GM21737 (cell line): ENCODE measurements around the gene C3orf18.

Experiments used
- ATAC-seq: cut with Tn5 transposase; IDR thresholded peaks from one replicate; pipeline ENCODE4 v1.9.1; 2021; ENCODE audit warnings: mild to moderate bottlenecking, moderate library complexity; ENCODE audit not compliant: unreplicated experiment

C3orf18 gene

GRCh38 chr3:50567386-50568167 is at the start of gene C3orf18:
C3orf18 (minus strand) TSS chr3:50567747; CDS start chr3:50565699, 2,048 bp downstream.
- peak; percentile 74 for ATAC-seq

- ATAC-seq = peak; percentile 61
These were observed 49.2 kb upstream of the C3orf18 start for GRCh38 chr3:50616770-50617095.

GRCh38 chr3:50616003-50616769 is 48.6 kb upstream of the C3orf18 start:
- peak; percentile 24 for ATAC-seq

- no peak for ATAC-seq
These were observed 47.6 kb upstream of the C3orf18 start for GRCh38 chr3:50615190-50615589.

- ATAC-seq = no peak
These were observed 45.7 kb upstream of the C3orf18 start for GRCh38 chr3:50612970-50613846.

GRCh38 chr3:50612234-50612882 is 44.8 kb upstream of the C3orf18 start:
- no peak for ATAC-seq

- ATAC-seq = peak; percentile 57
These were observed 44.1 kb upstream of the C3orf18 start, which contains the start of gene CISH for GRCh38 chr3:50611464-50612233. CISH (minus strand) TSS chr3:50611774; CDS start chr3:50611650, 124 bp downstream.

GRCh38 chr3:50610992-50611463 is 43.5 kb upstream of the C3orf18 start:
- ATAC-seq = no peak

- no peak for ATAC-seq
These were observed 42.8 kb upstream of the C3orf18 start for GRCh38 chr3:50610181-50610971.

GRCh38 chr3:50609763-50610085 is 42.2 kb upstream of the C3orf18 start:
- ATAC-seq = no peak

- no peak for ATAC-seq
These were observed 41.7 kb upstream of the C3orf18 start for GRCh38 chr3:50609071-50609762.

- ATAC-seq = no peak
These were observed 40.7 kb upstream of the C3orf18 start for GRCh38 chr3:50608278-50608677.

GRCh38 chr3:50607271-50608091 is 39.9 kb upstream of the C3orf18 start:
- ATAC-seq = no peak

GRCh38 chr3:50606596-50606995 is 39.0 kb upstream of the C3orf18 start:
- ATAC-seq = no peak

- no peak for ATAC-seq
These were observed 38.4 kb upstream of the C3orf18 start for GRCh38 chr3:50605901-50606326.

GRCh38 chr3:50604628-50605588 is 37.4 kb upstream of the C3orf18 start:
- ATAC-seq = no peak
